Measurements from ENCODE around the gene ATP6V0D1. TPM values are rescaled to one million over a fixed set of nuclear protein-coding genes. Genes with fewer than 3 reads are reported as not detected.

The ATP6V0D1 gene
- total RNA-seq, 1 donor from 2014 or later = 97.9 TPM

- H3K4me3 ChIP-seq (ENCODE audit: low read depth, low read length) = no peak overlapping the region
- TF ChIP-seq CTCF (conservative IDR thresholded peaks at IDR 0.05; ENCODE audit: low read depth, low read length) = no peak
- no peak for DNase-seq (ENCODE audit: low read depth)
Measured at GRCh38 chr16:67425061-67425460, 55.9 kb downstream of the ATP6V0D1 start.

GRCh38 chr16:67424261-67424615 lies 56.7 kb downstream of the ATP6V0D1 start:
- H3K4me3 ChIP-seq (ENCODE audit: low read depth, low read length) = no peak overlapping the region
- TF ChIP-seq CTCF (conservative IDR thresholded peaks at IDR 0.05; ENCODE audit: low read depth, low read length) = no peak
- no peak for DNase-seq (ENCODE audit: low read depth)

DNA sequence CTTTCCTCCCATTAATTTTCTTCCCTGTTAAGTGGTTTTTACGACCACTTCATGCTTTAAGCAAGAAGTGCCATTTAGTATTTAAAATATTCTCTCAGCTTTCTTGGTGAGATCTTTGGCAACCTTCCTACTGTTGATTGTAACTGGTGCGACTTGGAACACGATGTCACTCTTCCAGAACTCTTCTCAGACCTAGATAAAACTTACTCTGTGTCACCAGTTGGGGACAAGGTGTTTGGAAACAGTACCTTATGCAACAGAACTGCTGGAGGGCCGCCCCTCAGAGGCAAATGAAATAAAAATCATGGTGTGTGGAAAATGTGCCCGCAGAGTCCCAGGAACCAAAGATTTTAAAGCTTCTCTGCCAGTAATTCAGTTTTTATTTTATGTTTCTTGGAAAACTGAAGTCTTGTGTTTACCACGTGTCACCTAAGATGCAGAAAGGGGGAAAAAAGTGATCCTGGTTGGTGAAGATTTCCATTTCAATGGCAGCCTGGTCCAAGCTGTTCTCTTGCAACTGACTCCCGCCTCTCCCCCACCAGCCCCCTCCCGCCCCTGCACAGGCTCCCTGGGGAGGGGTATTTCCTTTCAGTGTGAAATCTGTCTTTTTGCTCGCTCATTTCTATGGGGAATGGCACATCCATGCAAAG lies 57.2 kb downstream of the ATP6V0D1 start:
- no peak for TF ChIP-seq CTCF (conservative IDR thresholded peaks at IDR 0.05; ENCODE audit: low read depth, low read length)
- H3K4me3 ChIP-seq (ENCODE audit: low read depth, low read length) = no peak overlapping the region
- DNase-seq (ENCODE audit: low read depth) = no peak

GRCh38 chr16:67423015-67423414 lies 57.9 kb downstream of the ATP6V0D1 start:
- TF ChIP-seq CTCF (conservative IDR thresholded peaks at IDR 0.05; ENCODE audit: low read depth, low read length) = no peak
- no peak overlapping the region for H3K4me3 ChIP-seq (ENCODE audit: low read depth, low read length)
- DNase-seq (ENCODE audit: low read depth) = no peak

GRCh38 chr16:67421030-67421429 lies 59.9 kb downstream of the ATP6V0D1 start:
- TF ChIP-seq CTCF (conservative IDR thresholded peaks at IDR 0.05; ENCODE audit: low read depth, low read length) = no peak
- no peak overlapping the region for H3K4me3 ChIP-seq (ENCODE audit: low read depth, low read length)
- DNase-seq (ENCODE audit: low read depth) = no peak

DNA sequence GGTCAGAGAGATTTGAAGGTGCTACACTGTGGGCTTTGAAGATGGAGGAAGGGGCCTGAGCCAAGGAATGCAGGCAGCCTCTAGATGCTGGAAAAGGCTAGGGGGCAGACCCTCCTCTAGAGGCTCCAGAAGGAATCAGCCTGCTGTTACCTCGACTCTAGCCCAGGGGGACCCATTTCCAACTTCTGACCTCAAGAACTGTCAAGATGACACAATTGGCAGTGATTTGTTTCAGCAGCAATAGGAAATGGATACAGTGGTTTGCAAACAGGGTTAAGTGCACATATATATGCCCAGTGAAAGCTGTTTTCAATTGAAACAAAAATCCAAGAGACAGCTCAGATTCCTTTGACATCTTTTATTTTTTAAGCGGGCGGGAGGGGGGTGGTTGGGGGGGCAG lies 61.0 kb downstream of the ATP6V0D1 start:
- DNase-seq (ENCODE audit: low read depth) = no peak
- no peak overlapping the region for H3K4me3 ChIP-seq (ENCODE audit: low read depth, low read length)
- TF ChIP-seq CTCF (conservative IDR thresholded peaks at IDR 0.05; ENCODE audit: low read depth, low read length) = no peak

- no peak overlapping the region for H3K4me3 ChIP-seq (ENCODE audit: low read depth, low read length)
- no peak for DNase-seq (ENCODE audit: low read depth)
- no peak for TF ChIP-seq CTCF (conservative IDR thresholded peaks at IDR 0.05; ENCODE audit: low read depth, low read length)
Measured at GRCh38 chr16:67419502-67419901, 61.5 kb downstream of the ATP6V0D1 start.

Data from epithelial cell of proximal tubule (primary cell).